CD4-positive, alpha-beta T cell treated with Interleukin-6 at 100 ng/mL for 8 hours (primary cell): ENCODE measurements around the gene ARL15.

Source experiments
- DNase-seq: peaks from one replicate; pipeline ENCODE4 v3.0.0-alpha.2; 2020; ENCODE audit warnings: mixed read lengths, low spot score

Gene ARL15

DNA sequence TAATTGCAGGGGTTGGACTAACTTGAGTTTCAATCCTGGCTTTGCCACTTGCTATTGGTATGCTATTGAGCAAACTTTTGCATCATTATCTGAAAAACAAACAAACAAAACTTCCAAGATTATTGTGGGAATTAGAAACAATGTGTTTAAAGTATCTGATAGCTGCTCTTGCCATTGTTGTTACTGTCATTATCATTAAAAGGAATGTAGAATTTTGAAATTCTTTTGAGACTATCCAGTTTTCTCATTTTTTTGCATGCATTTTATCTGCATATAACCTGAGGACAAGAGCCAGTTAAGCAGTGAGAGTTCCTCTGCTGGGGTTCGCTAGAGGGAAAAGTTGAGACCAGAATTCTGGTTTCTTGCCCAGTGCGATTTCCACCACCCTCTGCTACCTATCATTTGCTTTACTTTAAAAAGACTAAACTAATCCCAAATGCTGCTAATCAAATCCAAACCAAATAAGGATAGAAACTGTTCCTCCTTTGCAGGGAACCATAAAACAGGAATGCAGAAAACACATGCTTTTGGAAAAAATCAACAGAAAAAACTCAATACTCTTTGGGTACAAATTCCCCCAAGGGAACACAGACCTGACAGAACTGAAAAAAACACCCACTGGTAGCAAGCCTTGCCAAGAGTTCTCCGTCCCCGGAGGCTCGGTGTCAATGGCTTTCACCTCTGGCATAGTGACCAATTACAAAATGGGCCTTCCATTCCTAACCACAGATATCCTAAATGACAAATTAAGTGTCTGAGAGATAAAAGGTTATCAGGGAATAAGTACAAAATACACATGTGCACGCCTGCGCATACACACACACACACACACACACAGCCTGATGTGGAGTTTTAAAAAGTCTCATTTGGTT lies 373.7 kb downstream of the ARL15 start:
- DNase-seq, result no peak

DNA sequence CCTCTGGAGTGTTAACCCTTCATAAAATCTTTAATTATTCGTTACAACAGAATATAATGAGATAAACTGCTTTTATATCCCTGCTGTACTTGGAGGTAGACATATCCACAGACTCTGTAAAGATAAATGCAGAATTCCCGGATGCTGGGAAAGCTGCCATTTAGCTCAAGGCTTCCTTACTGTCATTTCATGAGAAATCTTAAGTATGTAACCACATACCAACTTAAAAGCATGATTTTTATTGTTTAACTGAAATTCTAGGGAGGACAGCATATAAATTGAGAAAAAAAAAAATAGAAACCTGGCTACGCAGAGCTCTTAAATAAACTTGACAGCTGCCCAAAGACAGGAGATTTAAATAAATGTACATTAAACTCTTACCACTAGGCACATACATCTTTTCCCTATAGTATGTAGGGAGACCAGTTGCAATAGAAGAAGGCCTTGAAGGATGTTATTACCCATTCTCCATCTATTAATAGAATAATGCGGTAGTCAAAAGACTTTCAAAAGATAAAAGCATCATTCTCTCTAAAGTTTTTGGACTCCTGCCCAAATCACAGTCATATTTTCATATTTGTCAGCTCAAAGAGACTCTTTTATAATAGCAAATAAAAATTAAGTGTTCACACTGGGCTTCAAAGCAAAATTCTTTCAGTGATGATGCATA lies 376.1 kb downstream of the ARL15 start:
- DNase-seq, result no peak

DNA sequence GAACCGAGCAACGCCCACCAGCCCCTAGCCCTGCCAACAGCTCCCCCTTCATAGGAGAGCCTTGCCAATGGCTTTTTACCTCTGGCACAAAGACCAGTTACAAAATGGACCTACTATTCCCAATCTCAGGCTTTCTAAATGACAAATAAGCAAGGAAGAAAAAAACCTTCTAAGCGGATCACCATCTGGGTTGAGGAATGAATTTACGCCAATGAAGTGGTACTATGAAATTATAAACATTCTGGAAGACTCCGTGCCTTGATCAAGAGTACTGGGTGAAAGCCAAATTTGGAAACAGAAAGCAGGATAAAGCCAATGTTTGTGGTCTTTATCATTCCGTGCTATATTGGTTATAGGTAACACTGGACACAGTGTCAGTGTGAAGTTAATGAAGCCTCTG lies 378.0 kb downstream of the ARL15 start:
- DNase-seq, result no peak

DNA sequence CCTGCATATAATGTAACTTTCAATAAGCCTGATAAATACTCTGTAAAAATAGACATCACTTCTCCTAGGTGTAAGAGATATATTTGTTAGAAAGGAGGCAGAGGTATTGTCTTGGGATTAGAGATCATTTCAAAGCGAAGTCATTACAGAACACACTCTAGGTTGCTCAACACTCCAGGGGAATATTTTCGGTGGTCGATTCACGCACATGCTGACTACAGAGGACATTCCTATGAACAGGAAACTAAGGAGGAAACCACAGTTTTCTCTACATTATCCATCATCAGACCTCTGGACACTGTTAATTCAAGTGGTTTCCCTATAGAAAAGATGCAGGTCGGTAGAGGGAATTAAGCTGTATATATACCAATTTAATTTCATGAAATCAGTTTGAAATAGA lies 379.9 kb downstream of the ARL15 start:
- DNase-seq, result no peak

DNA sequence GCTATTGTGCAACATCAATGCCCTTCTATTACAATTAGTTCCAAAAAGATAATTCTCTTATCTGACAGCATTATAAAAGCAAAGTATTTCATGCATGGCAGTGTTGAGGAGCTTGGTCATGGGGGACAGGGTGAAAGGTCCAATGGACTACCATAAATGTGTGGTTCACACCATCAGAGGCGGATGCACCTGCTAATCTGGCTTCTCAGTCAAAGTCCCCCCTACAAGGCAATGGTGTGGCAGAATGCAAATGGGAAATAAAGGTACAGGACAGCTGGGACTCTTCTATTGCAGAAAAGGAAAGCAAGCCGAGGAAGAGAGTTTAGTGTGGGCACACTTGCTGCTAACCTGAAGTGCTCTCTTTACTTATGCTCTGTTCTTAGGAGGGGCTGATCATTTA lies 380.8 kb downstream of the ARL15 start:
- no peak for DNase-seq

DNA sequence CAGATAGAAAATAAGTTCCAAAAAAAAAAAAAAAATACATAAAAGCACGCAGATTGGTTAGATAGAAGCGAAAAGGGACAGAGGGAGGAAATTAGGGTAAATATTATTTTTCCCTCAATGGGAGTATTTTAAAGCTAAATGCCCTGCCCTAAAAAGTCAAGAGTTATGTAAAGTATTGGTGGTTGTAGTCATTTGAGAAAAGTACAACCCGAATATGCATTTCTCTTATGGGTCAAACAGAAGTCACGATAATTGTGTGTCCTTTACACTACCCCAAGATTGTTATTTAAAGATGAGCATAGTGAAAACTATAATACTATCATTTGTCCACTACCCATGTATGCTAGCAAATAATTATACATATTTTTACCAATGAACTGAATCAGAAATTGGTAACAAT lies 381.2 kb downstream of the ARL15 start:
- DNase-seq, result no peak

DNA sequence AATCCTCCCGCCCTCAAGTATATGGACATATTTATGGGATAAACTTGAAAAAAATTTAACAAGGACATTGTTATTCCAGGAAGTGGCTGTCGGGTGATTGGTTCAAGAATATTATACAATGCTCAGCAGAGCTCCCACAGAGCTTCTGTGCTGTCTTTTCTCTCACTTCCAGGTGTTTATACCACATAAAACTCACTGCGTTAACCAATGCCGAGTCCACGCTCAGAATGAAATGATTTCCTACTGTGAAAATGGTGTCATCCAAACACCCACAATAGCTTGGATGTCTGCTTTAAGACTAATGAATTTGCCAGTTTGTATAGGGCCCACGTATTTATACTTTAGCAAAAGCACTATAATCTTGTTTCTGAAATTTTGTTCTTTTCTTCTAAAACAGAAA lies 381.7 kb downstream of the ARL15 start:
- no peak for DNase-seq

DNA sequence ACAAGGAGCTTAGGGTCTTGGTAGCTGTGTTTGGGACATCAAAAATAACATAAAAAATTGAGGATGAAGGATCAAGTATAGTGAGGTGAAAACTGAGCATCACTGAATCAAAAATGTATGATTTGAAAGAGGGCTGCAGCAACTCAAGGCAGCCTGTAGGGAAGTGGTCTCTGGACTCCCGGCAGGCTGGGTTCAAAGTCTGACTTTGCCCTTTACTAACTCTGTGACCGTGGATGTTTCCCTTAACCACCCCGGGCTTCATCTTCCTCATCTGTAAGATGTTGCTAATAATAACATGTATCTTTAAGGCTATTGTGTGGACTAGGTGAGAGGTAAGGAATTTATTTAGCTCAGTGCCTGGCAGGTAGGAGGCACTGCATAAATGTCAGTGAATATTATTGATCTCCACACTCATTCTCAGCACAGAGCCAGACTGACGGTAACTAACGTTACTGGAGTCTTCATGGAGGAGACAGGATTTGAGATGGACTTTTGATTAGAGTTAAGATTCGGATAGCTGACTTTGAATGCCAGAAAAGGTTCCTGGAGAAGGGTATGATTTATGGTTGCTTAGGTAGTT lies 382.6 kb downstream of the ARL15 start:
- DNase-seq, result no peak

DNA sequence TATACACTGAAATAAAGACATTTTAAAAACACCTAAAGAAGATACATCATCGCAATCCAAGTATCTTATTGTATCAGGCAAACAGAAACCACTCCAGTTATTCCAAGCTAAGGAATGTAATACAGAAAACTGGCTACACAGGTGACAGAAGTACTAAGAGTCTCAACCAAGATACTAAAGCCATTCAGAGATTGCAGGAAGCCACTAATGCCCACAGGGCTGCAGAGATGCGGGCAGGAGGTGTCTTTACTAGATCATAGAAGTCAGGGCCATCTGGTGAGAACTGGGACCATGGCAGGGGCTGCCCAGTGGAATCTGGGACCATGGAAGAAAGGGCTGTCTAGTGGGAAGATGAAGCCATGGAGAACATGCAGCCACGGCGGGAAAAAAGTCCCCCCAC lies 384.3 kb downstream of the ARL15 start:
- no peak for DNase-seq

DNA sequence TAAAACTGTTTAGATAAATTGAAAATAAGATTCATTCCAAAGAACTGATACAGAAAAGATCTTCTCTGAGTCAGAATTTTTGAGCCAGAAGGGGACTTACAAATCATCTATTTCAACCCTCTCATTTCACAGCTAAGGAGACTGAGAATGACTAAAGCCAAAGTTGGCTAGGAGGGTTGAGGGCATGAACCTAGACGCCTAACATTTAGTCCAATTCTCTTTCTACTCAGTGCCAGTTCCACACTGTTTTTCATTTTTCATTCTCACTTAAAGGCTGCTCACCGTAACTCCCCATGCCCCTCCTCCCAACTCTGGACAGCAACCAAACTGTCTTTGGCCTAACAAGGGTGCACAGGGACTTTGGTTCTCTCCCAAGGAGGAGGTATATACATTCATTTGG lies 386.0 kb downstream of the ARL15 start:
- no peak for DNase-seq

DNA sequence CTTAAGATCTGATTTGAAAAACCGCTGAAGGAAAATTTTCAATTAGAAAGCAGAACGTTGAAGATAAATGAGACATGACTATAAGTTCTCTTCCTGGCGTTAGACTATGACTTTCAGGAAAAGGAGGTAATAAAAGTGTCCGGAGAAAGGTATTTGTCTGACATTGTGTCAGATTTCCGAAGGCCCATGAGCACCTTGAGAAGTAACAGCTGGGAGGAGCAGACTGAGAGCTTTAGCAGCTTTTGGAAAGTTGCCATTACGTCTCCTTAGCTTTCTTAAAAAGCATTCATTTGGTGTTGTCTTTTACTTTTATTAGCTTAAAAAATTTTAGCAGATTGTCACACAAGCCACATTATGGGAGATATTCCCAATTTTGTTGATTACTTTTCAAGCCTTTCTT lies 386.4 kb downstream of the ARL15 start:
- DNase-seq, result no peak

DNA sequence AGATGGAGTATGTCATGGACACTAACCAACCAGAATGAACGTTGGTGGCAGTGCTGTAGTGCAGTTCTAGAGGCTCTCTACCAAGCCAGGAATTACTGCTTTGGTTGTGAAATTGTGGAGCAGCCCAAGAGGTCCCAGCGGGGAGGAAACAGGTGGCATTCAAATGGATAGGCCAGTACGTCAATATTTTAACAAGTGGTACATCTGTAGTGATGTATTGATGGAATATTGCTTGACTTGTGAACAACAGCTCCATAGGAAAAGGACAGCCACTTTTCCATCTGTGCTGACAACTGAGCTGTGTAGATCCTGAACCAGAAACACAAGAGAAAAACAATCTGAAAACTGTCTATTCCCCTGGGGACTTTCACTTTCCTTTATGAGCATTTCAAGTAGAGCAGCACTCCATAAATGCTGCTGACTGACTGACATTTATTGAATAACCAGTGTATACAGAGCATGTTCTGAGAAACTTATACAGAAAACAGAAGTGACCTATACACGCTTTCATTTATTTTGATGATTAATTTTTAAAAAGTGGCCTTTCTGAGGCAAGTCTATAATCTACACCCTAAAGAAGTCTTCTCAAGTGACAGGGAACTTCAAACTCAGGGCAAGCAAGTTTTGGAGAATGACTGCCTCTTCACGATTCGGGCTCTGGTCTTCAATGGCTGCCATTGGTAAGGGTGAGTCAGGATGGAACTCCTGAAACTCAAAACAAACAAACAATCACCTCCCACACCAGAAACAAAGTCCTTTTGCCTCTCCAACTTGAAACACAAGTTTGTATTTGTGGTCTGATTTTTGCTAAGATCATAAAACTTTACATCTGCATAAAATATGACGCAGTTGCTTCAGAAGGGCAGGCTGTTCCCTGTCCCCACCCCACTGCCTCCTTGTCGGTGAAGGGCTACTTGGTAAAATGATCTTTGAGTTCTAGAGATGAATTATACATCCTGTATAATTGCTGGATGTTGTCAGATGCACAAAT lies 387.6 kb downstream of the ARL15 start:
- DNase-seq, result no peak

DNA sequence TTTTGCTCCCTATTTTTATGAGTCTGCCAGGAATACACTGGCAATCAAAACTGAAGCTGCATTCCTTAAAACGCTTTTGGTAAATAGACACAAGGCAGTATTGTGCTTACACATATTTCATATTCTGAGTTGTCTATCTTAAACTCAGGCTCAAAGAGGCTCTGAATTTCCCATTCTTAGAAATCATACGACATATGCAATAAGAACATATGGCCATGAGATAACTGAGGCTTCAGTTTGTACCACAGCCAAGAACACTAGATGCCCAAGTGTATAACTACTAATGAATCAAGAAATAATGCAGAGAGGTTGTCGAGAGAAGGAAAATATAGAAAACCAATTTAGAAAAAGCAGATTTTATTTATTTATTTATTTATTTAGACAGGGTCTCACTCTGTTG lies 392.5 kb downstream of the ARL15 start:
- no peak for DNase-seq

DNA sequence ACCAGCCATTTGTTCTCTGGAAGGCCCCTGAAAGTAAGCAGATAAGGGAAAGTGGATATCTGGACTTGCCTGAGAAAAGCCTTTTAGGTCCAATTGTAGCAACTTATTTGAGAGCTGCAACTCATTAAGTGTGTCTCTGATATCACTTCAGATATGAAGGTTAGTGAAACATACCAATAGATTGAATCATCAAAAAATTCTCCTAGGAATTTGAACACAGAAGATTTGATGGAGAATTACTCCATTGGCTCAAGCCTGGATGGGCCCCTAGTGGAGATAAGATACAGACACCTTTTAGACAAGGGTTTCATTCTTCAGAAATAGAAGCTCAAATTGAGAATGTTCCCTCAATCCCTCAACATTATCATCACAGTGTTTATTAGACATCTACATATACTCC lies 393.3 kb downstream of the ARL15 start:
- DNase-seq, result no peak

DNA sequence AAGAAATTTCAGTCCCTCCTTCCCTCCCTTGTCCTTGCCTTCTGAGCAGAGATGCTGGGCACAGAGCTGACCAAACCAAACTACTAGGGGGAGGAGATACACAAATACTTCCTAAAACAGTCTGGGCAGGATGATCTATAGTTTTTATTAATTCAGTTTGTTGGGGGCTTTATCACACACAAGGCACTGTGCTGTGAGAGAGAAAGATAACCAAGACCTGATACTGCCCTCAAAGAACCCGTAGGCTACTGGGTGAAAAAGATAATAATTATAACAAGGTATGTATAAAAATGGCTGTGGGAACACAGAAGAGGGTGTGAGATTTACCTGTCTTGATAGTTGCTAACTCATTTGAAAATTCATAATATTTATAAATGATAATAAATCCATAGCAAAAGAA lies 395.3 kb downstream of the ARL15 start:
- DNase-seq, result no peak

DNA sequence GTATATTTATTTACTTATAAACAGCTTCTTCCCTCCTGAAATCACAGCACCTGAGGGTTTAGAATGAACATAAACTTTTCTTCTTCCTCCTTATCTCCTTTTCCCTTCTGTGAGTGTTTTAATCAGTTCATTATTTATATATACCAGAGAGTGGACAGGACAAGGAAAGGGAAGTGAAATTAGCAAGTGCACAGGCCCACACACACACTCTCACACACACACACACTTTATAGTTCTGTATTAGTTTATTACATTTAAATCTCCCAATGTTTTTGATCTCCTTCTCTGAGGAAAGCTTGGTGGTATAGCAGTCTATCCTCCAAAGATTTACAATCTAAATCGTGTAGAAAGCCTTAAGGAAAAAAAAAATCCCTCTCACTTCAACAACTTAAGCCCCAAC lies 396.4 kb downstream of the ARL15 start:
- no peak for DNase-seq

DNA sequence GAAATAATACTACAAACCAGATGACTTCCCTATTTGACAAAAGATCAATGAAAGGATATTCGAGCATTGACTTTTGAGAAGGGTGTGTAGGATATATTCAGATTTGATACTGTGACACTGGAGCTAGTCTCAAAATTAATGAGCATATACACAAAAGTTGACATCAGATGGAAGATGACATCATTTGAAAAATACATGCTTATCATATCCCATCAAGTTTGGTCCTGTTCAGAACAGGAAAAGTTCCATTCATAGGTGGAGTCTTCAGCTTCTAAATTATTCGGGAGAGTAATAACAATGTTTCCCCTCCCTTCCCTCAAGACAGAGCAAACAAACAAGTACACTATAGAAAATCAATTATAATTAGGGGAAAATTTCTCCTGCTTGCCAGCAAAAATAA lies 401.6 kb downstream of the ARL15 start:
- no peak for DNase-seq

DNA sequence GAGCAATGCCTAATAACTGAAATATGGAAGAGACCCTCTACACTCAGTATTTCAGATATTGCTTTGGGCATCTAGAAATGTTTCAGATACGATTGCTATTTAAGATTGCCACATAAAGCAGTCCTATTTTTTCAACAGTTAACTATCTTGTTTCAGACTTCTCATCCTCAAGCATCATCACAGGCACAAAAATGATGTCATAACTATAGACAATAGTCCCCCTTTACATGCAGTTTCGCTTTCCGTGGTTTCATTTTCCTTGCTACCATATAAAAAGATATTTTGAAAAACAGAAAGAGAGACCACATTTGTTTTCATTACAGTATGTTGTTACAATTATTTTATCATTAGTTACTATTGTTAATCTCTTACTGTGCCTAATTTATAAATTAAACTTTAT lies 402.5 kb downstream of the ARL15 start:
- DNase-seq, result no peak

DNA sequence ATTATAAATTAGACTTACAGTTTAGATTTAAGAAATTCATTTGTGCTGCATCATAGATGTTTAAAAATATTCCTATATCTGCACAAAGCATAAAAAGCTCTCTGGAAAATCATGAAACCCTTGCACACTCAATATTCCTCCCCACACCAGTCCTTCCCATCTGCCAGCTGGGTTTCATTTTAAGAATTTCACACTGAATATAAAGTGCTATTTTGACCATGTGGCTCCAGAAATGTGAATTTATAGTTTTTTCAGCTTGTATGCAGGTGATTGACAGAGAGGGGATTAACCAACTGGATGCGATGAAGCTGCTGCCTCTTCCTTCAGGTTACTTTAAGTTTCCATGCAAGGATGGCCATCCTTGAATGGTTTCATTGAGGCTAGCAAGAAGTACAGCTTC lies 403.6 kb downstream of the ARL15 start:
- no peak for DNase-seq

DNA sequence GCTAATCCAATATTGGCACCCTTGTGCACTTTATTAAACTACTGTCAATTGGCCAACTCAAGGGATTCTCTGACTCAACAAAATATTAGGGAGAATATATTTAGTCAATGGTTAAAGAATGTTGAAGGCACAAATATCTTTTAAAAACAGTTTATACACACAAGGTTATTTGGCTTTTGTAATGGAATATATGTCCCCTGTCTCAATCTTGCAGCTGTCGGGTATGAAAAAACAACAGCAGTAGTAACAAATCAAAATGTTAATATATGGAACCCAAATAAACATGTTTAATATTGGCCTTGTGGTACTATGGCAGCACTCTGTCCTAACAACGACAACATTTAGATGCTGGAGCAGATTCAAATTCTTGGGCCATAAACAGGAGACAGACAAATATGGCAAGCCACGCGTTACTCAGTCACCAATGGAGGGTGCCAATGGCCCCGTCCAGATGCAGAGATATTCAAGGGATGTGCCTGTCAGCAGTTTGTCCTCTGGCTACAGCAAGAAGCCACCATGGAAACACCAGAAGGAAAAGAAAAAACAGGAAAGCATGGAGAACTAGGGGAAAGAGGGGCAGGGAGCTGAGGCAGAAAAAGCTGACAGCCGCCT lies 408.0 kb downstream of the ARL15 start:
- DNase-seq, result no peak

DNA sequence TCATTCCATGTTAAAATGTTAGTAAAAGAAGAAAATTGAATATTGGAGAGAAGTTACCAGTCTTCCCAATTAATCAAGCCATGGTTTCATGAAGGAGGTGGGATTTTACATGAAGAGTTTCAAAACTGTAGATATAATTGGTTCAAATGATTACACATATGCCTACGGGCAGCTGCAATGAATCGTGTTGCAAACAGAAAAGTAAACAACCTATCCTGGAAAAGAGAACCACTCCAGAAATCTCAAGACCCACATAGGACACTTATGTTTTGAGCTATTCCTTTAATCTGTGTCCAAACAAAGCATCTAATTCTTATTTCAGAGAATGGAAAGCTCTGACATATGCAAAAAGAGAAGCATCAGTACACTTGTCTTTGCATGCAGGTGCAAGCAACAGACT lies 409.7 kb downstream of the ARL15 start:
- no peak for DNase-seq
